Measurements from ENCODE around the gene INTS6.

GRCh38 chr13:51326777-51327176 is 126.1 kb downstream of the INTS6 start:
- no peak for TF ChIP-seq CBFB (CRISPR knock-in tag; IDR thresholded peaks at IDR 0.05; ENCODE audit: low read depth)
- TF ChIP-seq, protein P1, sequence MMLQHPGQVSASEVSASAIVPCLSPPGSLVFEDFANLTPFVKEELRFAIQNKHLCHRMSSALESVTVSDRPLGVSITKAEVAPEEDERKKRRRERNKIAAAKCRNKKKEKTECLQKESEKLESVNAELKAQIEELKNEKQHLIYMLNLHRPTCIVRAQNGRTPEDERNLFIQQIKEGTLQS (CRISPR knock-in tag; conservative IDR thresholded peaks at IDR 0.05) = no peak
- TF ChIP-seq TCF7 (CRISPR knock-in tag; IDR thresholded peaks at IDR 0.05; ENCODE audit: low read depth) = no peak
- TF ChIP-seq GRHL2 (CRISPR knock-in tag; IDR thresholded peaks at IDR 0.05; ENCODE audit: insufficient replicate concordance, severe bottlenecking) = no peak
- no peak for TF ChIP-seq SP1 (CRISPR knock-in tag; conservative IDR thresholded peaks at IDR 0.05)
- no peak for TF ChIP-seq ZBTB21 (CRISPR knock-in tag; IDR thresholded peaks at IDR 0.05; ENCODE audit: borderline replicate concordance)
- no peak for TF ChIP-seq ZNF138 (CRISPR knock-in tag; conservative IDR thresholded peaks at IDR 0.05)
- no peak for TF ChIP-seq CTCF (IDR thresholded peaks at IDR 0.05)
- no peak for TF ChIP-seq ZNF263 (CRISPR knock-in tag; IDR thresholded peaks at IDR 0.05; ENCODE audit: low read depth)
